Suppressor macrophage treated with lipopolysaccharide for 4 hours (primary cell): ENCODE measurements around the gene SMOC2.

Experiments
- DNase-seq: peaks from one replicate; pipeline ENCODE4 v3.0.0-alpha.2; 2020

SMOC2 gene

DNA sequence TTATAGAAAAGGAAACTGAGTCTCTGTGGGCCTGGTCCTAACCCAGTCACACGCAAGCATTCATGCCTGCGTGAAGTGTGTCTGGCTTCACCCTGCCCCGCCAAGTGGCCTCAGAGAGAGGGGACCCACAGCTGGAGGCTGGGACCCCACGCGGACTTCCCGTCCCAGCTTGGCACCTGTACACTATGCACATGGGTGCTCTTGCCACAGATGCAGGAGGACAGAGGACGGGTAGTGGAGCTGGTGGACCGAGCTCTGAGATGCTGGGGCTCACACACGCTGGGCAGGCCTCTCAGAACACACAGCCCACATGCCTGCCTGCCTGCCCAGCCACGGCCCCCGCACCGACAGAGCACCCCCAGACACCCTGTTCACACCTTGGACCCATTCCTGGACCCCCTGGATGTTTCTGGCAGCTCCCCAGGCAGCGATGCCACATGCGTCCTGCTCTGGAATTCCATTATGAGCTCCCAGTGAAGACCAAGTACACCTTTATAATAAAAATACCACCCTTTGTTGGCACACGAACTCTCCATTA is 24.9 kb upstream of the SMOC2 start:
- no peak for DNase-seq

DNA sequence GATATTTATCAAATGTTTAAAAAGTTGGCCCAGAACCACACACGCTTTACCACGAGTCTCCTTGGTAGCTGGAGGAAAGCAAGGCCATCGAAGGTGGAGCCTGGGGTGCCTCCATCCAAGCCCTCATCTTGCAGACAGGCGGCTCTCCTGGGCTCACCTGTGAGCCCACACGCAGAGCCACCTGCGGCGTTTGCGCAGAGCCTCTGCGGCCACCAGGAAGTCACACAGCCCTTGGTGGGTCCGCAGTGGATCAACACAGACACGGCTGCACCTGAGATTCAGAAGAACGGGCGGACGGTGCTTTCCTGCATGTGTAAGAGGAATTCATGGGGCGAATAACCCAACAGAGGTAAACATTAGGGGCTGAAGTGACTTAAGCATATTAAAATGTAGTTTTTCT is 24.5 kb upstream of the SMOC2 start:
- no peak for DNase-seq

DNA sequence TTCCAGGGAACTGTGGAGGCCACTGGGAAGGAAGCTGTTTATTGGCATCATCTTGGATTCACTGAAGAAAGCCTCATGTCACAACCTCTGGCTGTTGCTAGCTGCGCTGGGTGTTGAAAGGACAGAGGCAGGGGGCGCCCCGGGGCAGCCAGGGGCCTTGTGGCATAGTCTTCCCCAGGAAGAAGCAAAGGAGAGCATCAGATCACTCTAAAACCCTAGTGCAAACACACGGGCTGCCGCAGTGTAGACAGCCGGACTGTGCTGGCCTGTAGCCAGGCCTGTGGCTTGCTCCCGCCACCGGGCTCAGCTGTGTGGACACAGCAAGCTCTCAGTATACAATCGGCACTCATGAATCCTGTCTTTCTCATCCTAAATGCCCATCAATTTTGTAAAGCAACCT is 23.8 kb upstream of the SMOC2 start:
- DNase-seq, result no peak

DNA sequence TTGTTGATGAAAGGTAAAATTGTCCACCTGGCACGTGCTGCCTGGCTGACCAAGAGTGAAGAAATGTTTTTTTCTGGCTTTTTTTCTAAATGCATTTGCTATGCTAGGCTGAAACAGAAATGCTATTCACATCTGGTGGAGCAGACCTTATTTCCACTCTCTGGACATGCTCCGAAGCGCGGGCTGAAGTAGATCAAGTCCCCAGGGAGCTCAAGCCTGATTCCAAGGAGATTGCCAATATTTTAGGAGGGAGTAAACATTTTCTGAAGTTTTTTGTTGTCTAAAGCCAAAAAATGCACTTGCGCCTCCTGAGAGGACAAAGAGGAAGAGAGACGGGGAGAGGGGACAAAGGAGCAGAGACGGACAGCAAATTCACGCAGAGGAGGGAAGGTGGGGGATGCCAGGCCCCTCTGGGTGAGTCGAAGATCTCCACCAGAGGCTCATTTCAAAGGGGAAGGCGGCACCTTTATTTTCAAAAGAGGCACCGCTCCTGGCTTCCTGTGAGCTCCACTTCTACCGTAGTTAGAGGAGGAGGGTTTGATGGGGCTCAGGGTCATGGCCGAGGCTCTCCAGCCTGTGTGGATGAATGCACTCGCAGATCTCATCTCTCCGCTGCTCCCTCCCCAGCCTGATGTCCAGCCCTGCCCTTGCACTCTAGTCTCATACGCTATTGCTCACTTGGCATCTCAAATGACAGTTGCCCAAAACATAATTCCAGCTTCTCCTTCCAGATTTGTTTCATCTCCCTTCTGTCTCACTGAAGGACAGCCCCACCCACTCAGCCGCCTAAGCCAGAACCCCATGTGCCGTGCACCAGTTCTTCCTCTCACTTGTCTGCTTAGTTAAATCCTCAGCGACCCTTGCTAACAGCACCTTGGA is 23.1 kb upstream of the SMOC2 start:
- no peak for DNase-seq

DNA sequence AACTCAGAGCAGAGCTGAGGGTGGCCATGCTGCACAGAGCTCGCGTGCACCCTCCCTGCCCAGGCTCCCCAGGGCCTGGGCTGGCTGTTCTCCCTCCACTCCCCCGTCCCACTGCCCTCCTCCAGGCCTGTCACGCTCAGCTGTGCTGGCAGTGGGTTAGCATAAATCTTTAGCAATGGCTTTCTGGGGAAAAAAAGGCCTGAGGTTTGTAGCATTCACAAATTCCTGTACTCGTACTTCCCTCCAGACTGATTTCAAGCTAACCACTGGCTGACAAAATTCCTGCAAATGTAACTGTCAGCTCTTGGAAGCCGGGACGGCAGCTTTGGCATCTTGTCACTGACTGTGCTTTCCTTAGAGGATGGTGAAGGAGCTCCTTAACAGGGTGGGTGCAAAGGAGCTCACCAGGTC is 22.3 kb upstream of the SMOC2 start:
- DNase-seq, result no peak

DNA sequence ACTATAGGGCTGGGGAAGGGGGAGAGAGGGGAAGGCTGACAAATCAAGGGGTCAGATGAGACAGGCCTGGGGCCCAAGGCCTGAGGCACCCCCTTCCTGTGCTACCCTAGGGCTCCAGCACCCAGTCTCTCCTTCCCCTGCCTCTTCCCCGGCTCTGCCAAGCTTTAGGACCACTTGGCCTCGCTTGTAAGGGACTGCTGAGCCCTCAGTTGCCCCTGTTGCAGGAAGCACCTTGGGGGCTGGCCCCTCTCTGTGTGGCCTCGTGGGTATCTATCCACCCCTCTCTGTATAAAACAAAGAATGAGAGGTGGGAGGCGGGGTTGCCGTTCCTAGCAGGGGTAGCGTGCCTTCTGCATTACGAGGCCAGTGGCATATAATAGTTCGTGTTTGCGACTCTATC is 21.4 kb upstream of the SMOC2 start:
- no peak for DNase-seq

DNA sequence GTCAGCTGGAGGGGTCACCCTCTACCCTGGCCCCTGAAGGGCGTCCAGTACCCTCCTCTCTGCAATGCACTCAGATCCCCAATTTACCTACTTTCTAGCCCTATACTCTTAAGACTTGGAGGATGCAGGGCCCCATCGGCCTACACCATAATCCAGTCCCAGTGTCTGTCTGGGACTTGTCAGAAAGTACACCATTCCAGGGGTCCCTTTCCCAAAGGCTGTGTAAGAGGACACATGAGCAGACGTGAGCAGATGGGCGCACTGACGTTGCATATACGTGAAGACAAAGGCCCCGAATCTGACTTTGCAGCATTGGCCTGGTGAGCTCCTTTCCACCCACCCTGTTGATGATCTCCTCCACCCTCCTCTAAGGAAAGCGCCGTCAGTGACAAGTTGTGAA is 20.9 kb upstream of the SMOC2 start:
- DNase-seq, result no peak

DNA sequence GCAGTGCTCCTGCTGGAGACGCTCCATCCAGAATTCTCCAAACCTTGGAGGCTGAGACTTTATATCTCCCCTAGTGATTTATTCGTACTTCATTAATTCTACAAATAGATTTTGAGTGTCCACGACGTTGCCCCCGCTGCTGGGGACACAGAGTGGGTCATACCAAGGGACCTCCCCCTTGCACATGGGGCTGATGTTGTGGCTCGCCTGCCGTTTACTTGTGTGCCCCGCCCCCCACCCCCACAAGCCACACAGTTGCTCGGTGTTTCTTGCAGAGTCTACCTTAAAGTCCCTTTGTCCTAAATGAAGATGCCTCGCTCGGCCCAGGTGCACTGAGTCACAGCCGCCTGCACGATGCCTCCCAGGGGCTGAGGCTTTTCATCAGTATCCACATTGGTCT is 20.3 kb upstream of the SMOC2 start:
- no peak for DNase-seq

DNA sequence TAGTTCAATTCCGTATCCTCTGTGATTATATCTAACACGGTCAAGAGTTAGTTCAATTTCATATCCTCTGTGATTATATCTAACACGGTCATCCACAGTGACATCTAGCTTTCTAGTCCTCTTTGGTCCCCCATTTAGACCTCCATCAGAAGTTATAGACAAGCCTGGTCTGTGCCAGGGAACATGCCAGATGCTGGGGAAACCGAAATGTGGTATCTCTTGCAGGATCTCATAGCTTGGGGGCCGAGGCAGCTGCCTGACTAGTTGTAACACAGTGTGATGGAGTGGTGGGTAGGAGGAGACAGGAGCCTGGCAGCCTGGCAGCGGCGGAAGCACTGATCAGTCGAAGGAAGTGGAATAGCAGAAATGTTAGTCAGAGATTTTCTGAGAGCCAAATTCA is 13.8 kb upstream of the SMOC2 start:
- no peak for DNase-seq

DNA sequence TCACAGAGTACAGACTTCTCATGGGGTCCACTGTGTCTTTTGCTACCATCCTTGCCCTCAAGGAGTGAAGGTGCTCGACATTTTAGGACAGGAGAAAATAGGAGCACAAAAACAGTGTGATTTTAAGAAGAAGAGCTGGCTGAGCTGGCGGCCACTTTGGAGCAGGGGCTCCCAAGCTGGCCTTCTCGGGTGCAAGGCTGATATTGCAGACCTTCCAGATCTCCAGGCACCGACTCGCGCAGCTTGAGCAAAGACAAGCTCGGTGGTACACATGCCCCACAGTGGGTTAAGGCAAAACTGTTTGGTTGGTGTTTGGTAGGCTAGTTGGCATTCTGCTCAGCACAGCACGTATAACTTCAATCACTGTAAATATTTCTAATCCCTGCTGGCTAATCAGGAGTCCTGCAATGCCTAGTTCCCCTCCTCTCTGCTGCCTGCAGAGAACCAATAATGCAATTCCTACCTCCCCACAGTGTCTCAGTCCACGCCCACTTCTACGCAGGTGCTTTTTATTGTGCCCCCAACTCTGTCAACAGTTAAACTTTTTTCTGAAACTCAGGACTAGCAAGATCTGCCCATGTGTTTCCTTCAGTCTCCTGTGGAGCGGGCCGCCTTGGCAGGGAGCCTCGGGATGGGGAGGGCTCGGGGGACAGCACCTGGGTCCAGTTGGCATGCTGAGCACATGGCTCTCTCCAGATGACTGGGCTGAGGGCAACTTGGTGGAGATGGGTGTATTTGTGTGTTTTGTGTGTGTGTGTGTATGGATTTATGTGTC is 12.7 kb upstream of the SMOC2 start:
- no peak for DNase-seq

DNA sequence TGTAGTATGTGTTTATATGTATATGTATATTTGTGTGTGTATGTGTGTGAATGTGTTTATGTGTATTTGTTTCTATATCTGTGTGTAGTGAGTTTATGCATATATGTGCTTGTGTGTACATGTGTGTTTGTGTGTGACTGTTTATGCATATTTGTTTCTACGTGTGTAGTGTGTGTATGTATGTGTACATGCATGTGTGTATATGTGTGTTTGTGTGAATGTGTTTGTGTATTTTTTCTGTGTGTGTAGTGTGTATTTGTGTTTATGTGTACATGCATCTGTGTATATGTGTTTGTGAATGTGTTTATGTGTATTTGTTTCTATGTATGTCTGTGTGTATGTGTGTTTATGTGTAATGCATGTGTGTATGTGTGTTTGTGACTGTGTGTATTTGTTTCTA is 12.1 kb upstream of the SMOC2 start:
- DNase-seq, result no peak

DNA sequence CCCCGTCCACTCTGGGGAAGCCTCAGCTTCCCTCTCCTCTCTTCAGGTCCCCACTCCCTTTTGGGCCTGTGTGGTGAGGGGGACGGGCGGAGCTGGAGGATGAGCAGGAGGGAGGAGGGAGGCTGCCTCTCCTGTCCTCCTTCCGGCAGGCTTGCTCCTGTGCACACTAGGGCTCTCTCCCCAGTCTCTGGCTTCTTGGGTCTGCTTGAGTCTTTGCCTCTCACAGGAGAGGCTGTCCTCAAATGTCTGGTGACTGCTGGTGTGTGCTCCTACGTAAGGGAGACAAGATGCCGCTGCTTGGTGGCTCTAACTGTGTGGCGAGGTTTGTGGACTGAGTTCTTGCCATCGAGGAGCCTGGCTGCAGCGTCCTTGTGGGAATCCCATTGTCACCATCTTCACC is 8.8 kb upstream of the SMOC2 start:
- no peak for DNase-seq

DNA sequence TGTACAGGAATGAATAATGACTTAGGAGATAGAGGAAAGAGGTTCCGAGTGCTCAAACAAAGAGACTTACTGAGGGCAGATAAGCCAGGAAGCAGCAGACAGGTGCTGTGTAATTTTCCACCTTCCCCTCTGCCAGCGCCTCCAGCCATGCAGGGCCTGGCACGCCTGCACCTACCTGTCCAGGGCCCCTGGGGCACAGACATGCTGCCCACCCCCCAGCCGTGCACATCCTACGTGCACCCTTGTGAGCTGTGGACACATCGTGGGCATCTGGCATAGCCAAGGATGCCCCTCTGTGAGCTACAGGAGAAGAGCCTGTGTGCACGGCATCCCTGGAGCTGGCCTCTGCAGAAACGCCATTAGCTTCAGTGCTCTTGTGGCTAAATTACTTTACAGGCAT is 7.1 kb upstream of the SMOC2 start:
- DNase-seq, result no peak

DNA sequence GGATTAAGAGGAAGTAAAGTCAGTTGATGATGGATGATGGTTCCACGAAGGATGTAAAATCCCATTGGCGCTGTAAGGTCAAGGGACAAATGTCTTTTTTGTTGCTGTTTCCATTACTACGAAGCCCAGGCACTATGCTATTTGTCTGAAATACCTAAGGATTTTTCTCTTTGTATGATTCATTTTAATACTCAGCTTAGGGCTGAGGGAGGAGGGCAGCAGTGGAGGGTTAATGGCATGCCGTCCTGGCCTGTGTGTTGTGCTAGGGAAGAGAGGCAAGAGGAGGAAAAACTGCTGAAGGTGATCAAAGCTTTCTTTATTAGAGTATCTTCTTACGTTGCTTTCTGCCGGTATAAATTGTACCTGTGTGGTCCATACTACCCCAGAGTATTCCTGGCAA is 6.5 kb upstream of the SMOC2 start:
- DNase-seq, result no peak

DNA sequence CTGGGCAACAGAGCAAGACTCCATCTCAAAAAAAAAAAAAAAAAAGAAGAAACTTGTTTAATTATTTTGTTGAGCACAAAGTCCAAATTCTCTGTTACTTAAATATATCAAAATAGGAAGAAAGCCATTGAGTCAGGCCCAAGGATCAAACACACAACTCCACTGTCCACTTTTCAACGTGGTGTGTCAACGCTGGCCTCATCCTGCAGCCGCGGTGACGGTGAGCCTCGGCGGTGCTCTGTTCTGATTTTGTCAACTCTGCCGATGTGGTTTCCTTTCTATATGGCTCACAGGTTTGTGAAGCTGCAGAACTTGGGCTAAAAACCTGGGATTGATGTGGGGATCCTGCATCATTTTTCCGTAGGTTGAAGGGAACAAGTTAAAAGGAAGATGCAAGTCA is 3.2 kb upstream of the SMOC2 start:
- no peak for DNase-seq

DNA sequence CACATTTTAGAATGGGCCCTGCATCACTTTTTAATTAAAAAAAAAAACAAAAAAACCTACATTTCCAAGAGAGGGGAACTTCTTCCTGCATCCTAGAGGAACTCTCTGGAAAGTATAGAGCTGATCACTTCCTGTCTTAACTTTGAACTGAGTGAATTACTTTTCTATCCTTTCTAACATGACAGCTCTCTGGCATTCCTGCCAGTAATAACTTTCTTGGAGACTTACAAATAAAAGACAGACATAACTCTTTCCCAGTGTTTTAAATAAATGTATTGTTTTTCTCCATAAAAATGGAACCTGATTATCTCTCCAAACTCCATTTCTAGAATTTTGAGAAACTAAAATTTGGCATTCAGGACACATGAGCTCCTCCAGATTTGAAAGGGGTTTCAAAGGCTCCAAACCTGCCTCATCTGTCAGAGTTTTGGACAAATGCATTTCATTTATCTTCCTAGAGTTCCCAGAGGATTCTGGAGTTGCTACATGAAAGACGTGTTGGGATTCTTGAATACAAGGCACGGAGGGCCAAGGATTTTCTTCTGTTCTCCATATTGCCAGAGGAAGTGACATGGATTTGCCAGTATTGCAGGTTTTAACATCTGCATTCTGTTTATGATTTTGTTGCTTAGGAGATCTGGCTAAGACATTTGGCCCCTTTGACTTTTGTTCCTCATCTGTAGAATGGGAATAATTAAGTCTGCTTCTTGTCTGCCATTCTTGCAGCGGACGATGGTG is 2.0 kb upstream of the SMOC2 start:
- DNase-seq, result no peak

DNA sequence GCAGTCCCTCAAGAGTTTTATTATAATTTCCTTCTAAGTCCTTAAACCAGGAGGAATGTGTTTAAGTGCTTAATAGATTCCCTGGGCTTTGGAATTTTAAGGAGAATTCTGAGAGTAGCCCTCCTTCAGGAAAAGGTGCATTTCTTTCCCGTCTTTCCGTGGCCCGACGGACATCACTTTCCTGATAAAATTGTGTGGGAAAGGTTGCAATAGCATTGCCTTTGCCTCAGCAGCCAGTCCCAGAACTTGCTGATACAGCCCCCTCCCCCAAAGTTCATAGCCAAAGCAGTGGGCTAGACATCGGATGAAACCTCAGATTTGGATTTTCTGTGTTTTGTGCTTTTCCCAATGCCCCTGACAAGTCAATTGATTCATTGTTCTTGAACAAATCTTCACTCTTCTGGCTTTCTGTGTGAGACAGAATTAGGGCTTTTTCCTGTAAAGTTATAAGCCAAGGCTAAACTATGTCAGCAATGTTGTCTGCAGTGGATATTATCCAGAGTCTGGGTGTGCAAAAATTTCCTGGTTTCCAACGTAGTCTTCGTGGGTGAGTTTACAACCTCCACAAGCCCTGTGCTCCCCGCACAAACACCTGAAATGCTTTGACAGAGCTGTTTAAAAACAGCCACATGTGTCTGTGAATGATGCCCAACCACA is 1.1 kb upstream of the SMOC2 start:
- no peak for DNase-seq

DNA sequence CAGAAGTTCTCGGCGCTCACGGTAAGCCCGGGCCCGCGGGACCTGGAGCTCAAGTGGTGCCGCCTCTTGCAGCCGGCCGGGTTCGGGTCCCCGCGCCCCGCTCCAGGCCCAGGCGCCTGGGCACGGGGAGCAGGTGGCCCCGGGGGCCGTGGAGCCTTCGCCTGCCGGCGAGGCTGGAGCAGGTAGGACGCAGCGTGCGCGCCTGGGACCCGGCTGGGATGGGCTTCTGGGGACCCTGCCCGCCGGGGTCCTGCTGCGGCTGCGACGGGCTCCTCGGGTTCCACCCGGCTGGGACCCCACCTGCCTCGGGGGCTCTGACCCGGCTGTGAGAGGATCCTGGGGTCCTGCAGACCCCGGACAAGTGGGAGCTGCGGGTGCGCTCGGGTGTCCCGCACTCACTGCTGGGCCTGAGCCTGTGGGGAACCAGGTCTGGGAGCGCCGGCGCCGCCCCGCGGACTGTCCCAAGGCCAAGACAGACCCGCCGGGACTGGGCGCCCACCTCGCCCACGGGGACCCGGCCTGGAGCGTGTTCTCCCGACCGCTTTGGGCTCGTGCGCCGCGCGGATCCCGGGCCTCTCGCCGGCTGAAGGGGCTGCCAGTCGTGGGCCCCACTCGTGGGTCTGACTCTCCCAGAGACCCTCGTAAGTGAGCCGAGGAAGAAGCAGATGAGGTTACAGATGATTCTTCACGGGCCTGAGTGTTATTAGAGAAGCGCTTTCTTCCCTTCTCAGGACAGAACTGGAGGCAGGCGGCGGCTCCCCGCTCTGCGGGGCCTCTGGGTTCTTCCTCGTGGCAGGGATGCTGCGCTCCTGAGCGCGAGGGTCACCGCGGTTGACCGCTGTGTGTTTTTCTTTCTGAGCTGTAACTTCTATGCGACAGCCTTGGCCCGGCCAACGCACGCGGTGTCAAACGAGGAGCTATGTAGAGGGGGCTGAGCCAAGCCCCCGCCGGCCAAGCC is 729 bp downstream of the SMOC2 start:
- DNase-seq, result no peak

DNA sequence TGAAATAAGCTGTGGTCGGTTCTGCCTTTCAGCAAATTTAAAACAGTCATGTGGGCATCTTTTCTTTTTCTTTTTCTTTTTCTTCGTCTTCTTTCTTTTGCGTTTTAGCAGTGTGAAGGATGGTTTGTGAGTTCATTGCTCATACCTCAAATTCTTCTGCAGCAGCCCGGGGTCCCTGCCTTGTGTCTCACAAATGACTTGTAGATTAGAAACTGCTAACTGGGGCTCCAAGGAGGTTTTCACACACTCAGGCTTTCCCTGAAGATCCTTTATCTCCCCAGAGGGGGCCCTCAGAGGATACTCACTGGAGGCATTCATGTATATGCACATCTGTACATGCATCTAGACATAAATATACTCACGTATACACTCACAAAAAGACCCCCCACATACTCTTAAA is 1.7 kb downstream of the SMOC2 start:
- no peak for DNase-seq

DNA sequence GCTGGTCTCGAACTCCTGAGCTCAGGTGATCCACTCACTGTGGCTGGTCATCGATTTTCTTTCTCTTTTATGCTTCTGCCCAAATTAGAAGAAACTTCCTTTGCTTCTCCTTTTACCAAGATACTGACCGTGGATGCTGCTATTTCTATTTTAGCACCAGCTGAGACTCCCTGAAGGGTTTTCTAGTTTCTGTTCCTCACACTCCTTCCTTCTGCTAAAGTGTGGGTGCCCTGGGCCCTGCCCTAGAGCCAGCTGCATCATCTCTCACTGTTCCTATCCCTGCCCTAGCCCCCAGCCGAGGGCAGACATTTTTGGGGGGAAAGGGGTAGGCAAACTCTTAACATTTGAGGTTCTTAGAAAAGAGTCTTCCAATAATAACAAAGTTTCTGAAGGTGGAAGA is 6.3 kb downstream of the SMOC2 start:
- no peak for DNase-seq

DNA sequence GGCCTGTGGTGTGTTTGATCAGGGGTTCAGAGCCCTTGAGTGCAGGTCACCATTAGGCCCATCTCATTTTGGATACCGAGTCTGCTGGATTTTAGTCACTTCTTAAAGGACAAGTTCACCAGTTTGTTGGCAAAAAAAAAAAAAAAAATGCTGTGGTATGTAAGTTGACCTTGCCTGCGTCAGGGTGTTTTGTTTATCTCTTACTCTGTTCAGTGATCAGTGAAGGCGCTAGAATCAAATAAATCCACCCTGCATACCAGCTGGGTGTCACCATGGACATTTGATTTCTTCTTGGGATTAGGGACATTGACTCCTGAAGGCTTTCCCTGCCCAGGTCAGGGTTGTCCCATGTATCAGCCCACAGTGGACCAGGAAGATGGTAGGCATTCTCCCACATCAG is 6.7 kb downstream of the SMOC2 start:
- no peak for DNase-seq
